GM21447 (cell line): Measurements from ENCODE around the gene DHCR24.

Source experiments
- ATAC-seq: cut with Tn5 transposase; IDR thresholded peaks from one replicate; pipeline ENCODE4 v1.9.1; 2021; ENCODE audit not compliant: unreplicated experiment

DHCR24 gene

DNA sequence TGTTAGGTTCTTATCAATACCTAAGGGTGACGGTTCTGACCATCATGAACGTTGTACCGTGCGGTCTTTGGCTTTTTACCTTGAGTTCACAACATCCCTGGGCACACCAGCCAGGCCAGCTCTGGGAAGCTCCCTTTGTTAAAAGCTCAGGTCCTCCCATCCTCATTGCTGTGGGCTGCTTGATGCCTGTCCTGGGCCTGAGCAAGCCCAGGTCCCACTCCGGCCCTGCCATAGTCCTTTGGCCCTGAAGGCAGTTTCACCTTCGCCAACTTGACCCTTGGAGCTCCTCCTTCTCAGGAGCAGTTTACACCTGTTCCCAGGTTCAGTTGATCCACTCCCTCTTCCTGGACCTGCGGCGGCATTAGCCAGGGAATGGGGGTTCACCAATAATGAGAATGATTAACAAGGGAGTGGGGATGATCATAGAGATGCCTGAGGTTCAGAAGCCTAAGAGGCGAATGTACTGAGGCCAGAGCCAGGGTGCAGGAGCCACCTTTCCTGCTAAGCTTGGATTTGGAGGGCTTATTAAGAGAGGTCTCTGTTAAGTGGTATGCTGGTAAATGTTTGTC is 40.2 kb downstream of the DHCR24 start:
- ATAC-seq: no peak

DNA sequence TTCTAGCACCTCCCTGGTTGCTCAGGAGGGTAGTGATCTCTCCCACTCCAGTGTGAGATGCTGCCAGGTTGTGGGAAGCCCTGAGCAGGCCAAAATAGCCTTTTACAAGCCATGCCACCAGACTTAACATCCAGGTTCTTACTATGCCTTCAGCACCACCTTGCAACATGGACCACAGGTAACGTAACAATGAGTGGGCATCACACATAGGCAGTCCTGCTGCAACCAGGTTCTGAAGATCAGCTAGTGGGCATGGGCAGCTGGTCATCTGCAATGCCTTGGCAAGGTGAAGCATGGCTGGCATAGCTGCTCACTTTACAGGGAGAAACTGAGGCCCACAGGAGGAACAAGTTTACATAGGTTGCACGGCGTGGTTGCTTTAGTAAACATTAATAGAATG is 40.7 kb downstream of the DHCR24 start:
- ATAC-seq: no peak

GRCh38 chr1:54845772-54846171 is 41.2 kb downstream of the DHCR24 start:
- no peak for ATAC-seq

- no peak for ATAC-seq
Measured at GRCh38 chr1:54844564-54844963, 42.4 kb downstream of the DHCR24 start.

DNA sequence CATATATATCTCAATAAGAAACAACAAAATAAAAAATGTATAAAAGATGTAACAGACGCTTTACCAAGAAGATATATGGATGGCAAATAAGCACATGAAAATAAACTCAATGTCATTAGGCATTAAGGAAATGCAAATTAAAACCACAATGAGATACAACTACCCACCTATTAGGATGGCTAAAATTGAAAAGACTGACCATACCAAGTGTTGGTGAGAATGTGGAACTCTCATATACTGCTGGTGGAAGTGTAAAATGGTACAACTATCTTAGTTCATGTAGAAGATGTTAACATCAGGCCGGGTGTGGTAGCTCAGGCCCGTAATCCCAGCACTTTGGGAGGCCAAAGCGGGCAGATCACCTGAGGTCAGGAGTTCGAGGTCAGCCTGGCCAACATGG is 43.5 kb downstream of the DHCR24 start:
- no peak for ATAC-seq

DNA sequence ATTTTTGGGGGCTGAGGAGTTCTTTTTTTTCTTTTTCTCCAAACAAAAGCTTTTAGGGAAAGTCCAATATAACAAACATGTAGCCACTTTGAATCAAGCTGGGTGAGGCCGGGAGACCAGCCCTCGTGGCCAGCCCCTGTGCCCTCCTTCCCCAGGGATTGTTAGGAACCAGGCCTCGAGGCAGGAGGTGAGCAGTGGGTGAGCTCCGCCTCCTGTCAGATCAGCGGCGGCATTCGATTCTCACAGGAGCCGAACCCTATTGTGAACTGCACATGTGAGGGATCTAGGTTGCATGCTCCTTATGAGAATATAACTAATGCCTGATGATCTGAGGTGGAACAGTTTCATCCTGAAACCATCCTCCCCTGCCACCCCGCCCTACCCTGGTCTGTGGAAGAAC is 44.0 kb downstream of the DHCR24 start:
- ATAC-seq: no peak

DNA sequence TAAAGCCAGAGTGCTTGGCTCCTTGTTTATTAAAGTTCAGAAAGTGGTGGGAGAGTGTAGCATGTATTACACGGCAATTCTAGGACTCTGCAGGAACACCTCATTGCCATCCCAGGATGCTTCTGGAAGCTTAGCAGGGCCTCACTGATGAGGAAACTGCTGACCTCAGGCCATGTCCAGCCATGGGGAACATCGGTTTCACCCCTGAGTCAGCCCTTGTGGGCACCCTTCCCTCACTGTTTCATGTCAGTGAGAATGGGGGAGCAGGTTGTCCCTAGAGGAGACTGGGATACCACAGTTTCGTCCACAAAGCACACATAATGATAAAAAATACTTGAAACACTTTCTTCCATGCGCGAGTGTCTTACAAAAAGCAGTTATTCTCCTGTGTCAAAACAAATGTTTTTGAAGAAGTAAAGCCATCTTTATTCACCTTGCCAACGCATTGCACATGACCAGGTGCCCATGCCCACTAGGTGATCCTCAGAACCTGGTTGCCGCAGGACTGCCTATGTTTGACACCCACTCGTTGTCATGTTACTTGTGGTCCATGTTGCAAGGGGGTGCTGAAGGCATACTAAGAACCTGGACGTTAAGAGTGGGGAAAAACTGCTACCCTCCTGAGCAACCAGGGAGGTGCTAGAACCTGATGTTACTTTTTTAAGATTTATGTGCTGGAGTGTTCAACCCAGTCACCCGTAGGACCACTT is 44.6 kb downstream of the DHCR24 start:
- no peak for ATAC-seq

DNA sequence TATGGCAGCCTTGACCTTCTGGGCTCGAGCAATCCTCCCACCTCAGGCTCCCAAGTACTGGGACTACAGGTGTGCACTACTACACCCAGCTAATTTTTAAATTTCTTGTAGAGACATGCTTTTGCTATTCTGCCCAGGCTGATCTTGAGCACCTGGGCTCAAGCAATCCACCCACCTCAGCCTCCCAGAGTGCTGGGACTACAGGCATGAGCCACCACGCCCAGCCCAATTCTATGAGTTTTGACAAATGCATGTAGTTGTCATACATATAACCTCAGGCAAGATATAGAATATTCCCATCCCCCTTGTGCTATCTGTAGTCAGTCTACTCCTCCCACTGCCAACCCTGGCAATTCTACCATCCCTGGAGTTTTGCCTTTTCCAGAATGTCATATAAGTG is 47.2 kb downstream of the DHCR24 start:
- no peak for ATAC-seq

- ATAC-seq: no peak
Measured at GRCh38 chr1:54838565-54839180, 48.3 kb downstream of the DHCR24 start.

GRCh38 chr1:54837002-54837853 is 49.8 kb downstream of the DHCR24 start:
- ATAC-seq: no peak

- no peak for ATAC-seq
Measured at GRCh38 chr1:54836594-54836993, 50.4 kb downstream of the DHCR24 start.

GRCh38 chr1:54835970-54836369 is 51.0 kb downstream of the DHCR24 start:
- no peak for ATAC-seq

- no peak for ATAC-seq
Measured at GRCh38 chr1:54835131-54835898, 51.7 kb downstream of the DHCR24 start.

GRCh38 chr1:54834007-54834541 is 52.9 kb downstream of the DHCR24 start:
- no peak for ATAC-seq

DNA sequence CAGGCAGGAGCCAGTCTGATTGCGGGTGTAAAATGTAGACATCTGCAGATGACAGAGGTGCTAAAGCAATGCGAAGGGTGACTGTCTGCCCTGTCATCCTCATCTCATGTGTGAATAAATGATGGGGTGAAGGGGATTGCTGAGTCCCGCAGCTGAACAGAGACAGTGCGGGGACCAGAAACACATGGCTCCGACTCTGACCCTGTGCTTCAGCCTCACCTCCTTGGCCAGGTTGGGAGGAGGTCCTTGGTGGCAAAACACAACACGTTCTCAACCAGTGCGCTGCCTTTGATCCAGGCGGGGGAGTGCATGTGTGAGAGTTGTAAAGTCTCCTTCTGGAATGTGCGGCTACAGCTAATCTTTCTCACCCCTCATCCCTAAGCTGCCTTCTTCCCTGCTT is 53.9 kb downstream of the DHCR24 start:
- no peak for ATAC-seq

DNA sequence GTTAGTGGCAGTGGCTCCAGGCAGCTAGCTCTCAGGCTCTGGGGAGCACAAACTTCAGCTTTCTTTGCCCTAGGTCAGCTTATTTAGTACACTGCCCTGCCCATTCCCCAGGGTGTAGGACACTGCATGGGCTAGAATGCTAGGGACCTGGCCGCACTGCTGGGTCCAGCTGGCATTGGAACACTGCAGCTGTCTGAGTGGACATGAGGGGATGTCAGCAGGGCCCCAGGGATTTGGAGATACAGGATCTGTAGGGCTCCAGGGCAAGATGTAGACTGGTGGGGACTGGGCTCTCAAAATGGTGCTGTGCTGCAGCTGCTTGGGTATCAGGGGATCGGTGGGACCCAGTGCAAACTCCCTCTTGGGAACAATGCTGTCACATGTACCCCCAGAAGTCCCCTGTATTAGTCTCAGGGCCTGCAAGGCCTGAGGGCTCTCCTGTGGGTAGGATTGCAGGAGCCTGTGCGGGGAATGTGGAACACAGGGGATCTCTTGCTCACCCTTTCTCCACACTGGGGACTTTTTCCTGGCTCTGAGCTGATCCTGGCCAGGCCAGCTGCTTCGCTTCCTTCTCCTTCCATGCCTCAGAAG is 60.7 kb downstream of the DHCR24 start:
- ATAC-seq: no peak

DNA sequence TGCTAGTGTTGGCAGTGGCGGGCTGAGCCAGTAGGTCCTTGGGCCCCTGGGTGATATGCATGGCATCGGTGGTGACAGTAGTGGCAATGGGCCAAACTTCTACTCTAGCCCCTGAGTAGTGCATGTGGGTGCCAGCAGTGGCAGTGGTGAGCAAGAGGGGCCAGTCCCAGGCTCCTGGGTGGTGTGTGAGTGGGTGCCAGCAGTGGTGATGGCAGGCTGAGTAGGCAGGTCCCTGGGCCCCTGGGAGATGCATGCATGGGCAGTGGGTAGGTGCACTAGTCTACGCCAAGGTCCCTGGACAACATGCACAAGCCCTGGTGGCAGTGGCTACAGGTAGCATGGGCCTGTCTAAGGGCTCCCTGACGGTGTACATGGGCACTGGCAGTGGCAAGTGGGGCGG is 61.3 kb downstream of the DHCR24 start:
- ATAC-seq: no peak

GRCh38 chr1:54823670-54824069 is 63.3 kb downstream of the DHCR24 start:
- ATAC-seq: no peak

GRCh38 chr1:54819733-54820132 is 67.3 kb downstream of the DHCR24 start:
- no peak for ATAC-seq

GRCh38 chr1:54819195-54819536 is 67.8 kb downstream of the DHCR24 start:
- no peak for ATAC-seq
